Jurkat, Clone E6-1 (cell line): Measurements from ENCODE around the gene CCDC141.
A peak's percentile ranks its signal among the peaks of the same experiment; 100 is the strongest.

ENCODE experiments used
- DNase-seq: peaks from one replicate; pipeline ENCODE4 v3.0.0-alpha.2; 2011; ENCODE audit warnings: low read depth, low spot score
- H3K4me3 ChIP-seq: 2 replicates; pipeline ENCODE4 v1.5.1; 2011; ENCODE audit warnings: mild to moderate bottlenecking, low read length, control low read depth, moderate library complexity

The CCDC141 gene

GRCh38 chr2:178846458-178846802 lies 203.5 kb downstream of the CCDC141 start:
- no peak overlapping the region for H3K4me3 ChIP-seq
- DNase-seq, result no peak

DNA sequence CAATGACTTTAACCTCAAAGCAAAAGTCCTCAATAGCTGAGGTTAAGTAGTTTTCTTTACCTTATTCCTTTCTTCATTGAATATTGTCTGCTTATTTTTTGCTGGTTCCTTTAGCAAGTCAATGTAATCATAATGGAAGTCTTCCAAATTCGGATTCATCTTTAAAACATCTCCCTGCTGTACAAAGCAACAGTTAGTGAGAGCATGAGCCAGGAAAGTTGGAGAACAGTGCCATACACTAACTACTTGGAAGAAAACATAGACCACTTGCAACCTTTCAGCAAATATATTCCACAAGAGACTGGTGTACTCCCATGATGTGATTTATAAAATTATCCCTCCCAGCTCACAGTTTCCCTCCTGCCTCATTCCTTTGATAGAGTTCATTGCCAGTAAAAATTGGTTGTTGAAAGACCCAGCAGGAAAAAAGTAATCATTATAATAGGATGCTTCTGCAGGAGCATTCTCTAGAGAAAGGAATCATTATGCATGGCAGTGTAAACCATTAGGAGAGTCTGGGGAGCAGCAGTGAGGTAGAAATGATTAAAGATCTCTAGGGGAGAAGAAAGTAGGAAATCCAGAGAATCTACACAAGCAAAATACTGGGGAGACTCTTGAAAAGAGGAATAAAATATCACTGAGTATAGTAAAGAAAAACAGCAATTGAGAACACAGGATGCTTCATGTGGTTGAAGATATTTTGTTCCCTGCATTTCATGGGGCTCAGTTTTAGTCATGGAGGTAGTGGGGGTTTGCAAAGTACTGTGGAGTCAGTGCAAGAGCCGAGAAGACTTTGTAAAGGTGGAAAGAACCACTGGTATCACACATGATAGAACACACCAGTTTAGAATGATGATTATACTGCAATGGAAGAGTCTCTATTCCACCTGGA lies 204.1 kb downstream of the CCDC141 start:
- no peak for DNase-seq
- H3K4me3 ChIP-seq, result no peak overlapping the region

DNA sequence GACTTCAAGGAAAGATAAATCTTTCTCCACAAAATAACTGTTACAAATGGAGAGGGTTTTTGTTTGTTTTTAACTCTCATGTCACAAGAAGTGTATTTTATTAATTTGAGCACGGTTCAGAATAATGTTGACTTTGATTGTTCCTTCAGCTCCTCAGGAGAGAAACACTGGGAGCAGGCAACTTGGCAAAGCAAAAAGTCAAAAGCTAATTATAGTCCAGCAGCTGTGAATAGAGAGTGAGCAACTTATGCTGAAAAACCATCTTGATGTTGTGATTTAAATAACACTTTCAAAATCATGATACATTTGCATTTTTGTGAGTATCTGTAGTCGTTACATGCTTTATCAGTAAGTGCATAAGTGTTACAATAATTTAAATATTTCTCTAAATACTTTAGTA lies 205.2 kb downstream of the CCDC141 start:
- H3K4me3 ChIP-seq, result no peak overlapping the region
- no peak for DNase-seq

DNA sequence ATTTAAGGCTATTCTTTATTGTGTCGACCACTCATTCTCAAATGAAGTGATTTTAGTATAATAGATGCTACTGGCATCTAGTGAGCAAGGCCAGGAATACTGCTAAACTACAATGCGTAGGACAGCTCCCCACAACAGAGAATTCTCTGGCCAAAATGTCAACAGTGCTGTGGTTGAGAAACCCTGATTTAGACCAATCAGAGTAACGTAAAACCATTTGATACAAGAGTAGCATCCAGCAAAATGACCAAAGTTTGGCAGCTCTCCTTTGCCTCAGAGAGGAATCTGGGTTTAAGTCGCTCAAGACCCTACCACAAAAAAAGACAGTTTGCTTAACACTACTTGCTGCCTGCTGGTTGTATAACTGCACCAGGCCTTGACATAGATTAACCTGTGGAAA lies 205.7 kb downstream of the CCDC141 start:
- no peak overlapping the region for H3K4me3 ChIP-seq
- no peak for DNase-seq

DNA sequence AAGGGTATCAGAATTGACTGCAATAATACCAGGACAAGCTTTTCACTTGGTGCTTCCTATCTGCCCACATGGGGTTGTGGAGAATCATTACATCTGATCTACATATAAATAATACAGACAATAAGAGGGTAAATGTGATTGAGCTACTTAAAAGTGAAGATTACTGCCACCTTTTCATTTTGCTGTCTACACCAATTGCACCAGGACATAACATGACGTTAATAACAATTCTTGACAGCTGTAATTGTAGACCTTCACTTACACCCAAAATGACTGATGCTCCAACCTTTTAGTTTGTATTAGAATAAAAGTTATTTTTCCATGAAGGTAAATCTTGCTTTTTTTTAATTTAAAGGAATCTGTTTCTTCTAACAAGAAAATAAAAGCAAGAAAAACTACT lies 206.2 kb downstream of the CCDC141 start:
- no peak for DNase-seq
- H3K4me3 ChIP-seq, result no peak overlapping the region

- no peak for DNase-seq
- no peak overlapping the region for H3K4me3 ChIP-seq
Measured at GRCh38 chr2:178836807-178837206, 213.1 kb downstream of the CCDC141 start.

DNA sequence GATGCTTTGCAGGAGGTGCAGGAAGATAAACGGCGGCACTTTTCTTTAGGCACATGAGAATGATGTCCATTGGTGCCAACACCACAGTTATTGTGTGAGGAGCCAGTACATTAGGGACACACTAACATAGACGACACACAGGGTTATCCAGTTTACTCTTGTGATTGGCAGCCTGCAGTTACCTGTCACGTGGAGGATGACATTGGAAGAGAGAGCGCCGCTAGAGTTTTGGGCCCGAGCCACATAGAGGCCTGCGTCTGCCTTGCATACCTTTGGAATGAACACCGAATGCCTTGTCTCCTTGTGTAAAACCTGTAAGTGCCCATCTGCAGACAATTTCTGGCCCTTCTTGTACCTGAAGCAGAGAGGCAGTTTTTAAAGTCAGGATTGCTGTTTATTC lies 215.9 kb downstream of the CCDC141 start:
- no peak overlapping the region for H3K4me3 ChIP-seq
- no peak for DNase-seq

- no peak for DNase-seq
- no peak overlapping the region for H3K4me3 ChIP-seq
Measured at GRCh38 chr2:178833382-178833781, 216.6 kb downstream of the CCDC141 start.

DNA sequence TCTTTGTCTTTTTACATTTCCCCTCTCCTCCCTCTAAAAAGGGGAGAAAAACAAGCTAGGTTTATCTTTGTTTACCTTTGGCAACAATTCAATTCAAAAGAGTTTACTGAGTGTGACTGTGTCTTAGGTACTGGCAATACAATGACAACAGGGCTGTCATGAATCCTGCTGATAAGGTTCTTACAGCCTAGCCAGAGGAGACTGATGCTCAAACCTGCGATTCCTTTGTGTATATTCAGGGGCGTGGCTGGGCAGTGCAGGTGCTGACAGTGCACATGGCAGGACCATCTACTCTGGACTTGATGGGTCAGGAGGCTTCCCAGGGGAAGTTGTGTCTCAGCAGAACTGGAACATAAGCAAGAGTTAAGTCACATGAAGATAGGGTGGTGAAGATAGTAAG lies 219.5 kb downstream of the CCDC141 start:
- DNase-seq, result no peak
- H3K4me3 ChIP-seq, result no peak overlapping the region

- DNase-seq, result no peak
- no peak overlapping the region for H3K4me3 ChIP-seq
Measured at GRCh38 chr2:178829981-178830380, 220.0 kb downstream of the CCDC141 start.

DNA sequence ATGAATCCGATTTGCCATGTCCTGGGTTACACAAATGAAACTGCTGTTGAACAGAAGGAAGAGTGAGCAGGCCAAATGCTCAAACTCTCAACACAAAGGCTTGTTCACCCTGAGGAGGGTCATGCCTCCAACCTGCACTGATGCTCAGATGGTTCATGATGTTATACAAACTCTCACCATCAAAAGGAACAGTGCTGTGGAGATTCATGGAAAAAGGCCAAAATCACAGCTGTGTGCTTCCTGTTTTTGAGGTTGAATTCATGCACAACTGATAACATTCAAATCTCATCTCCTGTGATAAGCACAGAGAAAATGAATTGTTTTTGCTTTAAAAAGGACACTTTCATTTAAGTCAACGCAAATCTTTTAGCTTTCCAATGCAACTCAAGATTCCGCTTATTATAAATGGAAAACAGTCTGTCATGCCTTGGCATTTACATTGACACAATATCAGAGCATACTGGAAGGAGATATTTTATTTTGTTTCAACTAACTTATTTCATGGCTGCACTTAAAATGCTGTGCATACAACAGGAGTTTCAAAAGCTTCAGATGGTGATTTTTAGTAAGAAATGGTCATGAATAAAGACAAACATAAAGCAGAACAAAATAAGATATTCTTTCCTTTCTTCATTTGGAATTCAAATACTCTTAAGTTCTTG lies 220.5 kb downstream of the CCDC141 start:
- DNase-seq, result no peak

DNA sequence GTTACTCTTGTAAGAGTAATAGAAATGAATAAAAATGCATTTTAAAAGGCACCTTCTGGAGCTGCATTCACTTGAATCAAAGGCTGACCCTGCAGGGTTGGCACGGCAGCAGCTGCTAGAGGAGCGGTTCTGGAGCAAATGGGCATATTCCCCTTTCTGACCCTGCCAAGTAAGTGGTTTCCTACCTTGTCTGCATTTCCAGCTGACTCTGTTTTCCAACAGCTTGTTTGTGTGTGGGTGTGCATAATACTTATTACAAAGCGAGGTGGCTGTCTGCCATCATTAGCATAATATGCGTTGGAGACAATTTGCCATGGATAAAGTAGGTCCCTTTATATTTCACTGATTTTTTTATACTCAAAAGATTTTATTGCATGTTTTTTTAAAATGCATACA lies 221.5 kb downstream of the CCDC141 start:
- DNase-seq, result no peak
- H3K4me3 ChIP-seq, result no peak overlapping the region

More for the DNA sequence above, 220.5 kb downstream of the CCDC141 start:
- H3K4me3 ChIP-seq, result no peak overlapping the region

DNA sequence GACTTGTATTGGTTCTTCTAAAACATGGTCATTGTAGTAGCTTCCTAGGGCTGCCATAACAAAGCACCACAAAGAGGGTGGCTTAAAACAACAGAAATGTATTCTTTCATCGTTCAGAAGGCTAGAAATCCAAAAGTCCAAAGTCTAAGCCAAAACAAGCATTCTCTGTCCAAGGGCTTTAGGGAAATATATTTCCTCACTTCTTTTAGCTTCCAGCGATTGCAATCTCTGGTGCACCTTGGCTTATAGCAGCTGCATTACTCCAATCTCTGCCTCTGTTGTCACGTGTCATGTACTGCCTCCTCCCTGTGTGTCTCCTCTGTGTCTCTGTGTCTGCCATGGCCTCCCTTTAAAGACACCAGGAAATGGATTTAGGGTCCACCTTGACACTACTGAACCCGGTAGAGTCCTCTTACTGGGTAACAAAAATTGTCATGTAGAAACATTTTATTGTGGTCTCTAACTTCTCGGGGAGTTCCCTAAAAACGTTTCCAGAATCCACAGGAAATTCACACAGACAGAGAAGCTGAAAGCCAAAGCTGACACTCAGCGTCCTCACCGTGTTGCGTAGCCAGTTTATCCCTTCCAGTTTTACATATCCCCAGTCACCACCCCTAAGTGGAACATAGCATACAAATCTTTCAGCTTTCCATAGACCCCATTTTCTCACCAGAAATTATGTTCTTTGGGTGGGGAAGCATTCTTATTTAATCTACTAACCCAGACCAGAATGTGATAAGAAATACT lies 222.0 kb downstream of the CCDC141 start:
- no peak for DNase-seq

GRCh38 chr2:178827111-178827510 lies 222.8 kb downstream of the CCDC141 start:
- no peak overlapping the region for H3K4me3 ChIP-seq
- no peak for DNase-seq

More for the DNA sequence above, 222.0 kb downstream of the CCDC141 start:
- no peak overlapping the region for H3K4me3 ChIP-seq

- DNase-seq, result no peak
- H3K4me3 ChIP-seq, result no peak overlapping the region
Measured at GRCh38 chr2:178825183-178825582, 224.8 kb downstream of the CCDC141 start.

- DNase-seq, result no peak
- H3K4me3 ChIP-seq, result no peak overlapping the region
Measured at GRCh38 chr2:178824181-178824580, 225.8 kb downstream of the CCDC141 start.

GRCh38 chr2:178819992-178820391 lies 229.9 kb downstream of the CCDC141 start:
- peak; percentile 16 for DNase-seq
- no peak overlapping the region; the same call in 1 of the 2 replicates for H3K4me3 ChIP-seq

DNA sequence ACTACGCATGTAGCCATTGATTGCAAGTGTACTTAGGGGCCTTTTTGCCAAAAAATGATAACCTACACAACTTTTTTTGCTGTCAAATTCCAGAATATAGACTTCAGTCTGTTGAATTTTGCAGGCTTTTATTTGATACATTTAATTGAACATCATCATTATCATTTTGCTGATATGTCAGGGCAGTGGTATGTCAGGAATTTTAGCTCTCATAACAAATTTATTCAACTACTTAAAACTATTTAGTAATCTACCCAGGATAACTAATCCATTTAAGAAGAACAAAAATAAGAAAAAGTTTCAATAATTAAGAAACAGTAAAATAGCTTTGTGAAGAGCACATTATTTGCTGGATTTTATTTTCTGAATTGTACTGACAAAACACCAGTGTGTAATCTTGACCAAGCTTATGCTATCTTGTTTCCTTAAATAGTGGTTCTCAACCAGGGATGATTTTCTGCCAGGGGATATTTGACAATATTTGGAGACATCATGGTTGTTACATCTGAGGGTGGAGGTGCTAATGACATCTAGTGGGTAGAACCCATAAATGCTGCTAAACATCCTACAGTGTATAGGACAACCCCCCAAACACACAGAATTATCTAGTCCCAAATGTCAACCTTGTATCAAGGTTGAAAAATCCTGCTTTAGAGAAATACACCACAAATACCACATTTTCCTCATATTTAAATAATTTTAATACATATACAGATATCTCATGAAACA lies 230.6 kb downstream of the CCDC141 start:
- no peak for DNase-seq
- no peak overlapping the region for H3K4me3 ChIP-seq

DNA sequence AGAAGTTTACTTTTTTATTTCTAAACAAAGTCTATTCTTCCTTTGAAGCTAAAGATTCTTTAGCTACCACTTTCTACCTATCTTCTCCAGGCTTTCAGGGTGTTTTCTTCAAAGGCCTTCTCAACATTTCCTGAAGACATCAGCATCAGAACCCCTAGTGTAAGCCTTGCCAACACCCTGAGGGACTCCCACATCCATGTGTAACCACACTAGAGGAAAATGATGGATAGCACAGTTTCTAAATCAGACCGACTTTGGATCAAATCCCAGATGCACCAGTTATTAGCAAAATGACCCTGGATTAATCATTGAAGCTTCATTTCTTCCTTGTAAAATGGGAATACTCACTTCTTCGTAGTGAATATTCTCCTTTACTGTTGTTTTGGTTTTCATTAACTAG lies 238.0 kb downstream of the CCDC141 start:
- DNase-seq, result no peak
- no peak overlapping the region for H3K4me3 ChIP-seq
